ENCODE results near the gene BRICD5.

BRICD5 gene

GRCh38 chr16:2236337-2237101 is 25.9 kb upstream of the BRICD5 start, which contains the start of gene DNASE1L2:
TSS of gene DNASE1L2 (plus strand) at chr16:2236444. CDS start at chr16:2236817, 373 bp downstream.
- H3K27ac ChIP-seq, result peak within 1 kb of the TSS; percentile 24; the same call in 1 of the 2 replicates
- TF ChIP-seq CTCF (conservative IDR thresholded peaks at IDR 0.05), result no peak

DNA sequence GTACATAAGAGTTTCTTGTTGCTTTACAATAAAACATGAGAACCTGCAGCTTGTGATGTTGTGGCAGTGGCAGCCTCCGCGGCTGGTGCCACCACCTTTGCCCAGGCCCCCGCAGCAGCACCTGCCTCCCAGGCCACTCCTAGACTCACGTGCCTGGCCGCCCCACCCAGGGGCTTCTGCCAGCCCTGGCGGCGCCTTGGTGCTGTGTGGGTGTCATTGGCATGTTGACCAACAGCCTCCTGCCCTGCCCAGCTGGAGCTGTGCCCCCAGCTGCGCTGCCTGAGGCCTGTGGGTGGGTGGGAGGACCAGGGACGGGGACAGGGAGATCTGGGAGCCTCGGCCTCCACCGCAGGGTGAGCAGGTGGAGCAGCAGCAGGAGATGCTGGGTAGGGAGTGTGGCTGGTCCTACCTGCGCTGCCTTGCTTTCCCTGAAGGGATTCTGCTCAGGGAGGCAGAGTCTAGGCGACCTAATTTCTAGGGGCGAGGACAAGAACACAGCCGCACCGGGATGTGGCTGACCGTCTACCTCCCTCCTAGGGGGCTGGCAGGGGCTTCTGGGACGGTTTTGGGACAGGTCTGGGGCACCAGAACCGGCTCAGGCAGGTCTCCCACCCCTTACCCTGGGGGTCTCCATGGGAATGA is 25.2 kb upstream of the BRICD5 start:
- no peak overlapping the region for H3K27ac ChIP-seq
- no peak for TF ChIP-seq CTCF (conservative IDR thresholded peaks at IDR 0.05)

DNA sequence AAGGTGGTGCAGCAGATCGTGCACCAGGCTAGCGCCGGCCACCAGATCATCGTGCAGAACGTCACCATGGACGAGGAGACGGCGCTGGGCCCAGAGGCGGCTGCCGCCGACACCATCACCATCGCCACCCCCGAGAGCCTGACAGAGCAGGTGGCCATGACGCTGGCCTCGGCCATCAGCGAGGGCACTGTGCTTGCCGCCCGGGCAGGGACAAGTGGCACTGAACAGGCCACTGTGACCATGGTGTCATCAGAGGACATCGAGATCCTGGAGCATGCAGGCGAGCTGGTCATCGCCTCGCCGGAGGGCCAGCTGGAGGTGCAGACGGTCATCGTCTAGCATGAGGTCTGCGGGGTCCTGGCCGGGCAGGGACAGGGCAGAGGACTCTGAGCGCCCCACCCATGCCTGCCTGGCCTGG is 24.6 kb upstream of the BRICD5 start:
- no peak overlapping the region for H3K27ac ChIP-seq
- TF ChIP-seq CTCF (conservative IDR thresholded peaks at IDR 0.05), result no peak

DNA sequence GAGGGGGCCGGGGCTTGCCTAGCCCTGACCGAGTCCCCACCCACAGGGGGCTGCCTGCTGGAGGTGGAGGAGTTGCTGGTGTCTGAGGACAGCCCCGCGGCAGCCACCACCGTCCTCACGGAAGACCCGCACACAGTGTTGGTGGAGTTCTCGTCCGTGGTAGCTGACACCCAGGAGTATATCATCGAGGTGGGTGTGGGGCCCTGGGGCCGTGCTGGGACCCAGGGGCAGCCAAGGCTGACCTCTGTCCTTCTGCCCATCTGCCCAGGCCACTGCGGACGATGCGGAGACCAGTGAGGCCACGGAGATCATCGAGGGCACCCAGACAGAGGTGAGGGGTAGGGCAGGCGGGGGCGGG is 24.1 kb upstream of the BRICD5 start:
- no peak overlapping the region for H3K27ac ChIP-seq
- no peak for TF ChIP-seq CTCF (conservative IDR thresholded peaks at IDR 0.05)

DNA sequence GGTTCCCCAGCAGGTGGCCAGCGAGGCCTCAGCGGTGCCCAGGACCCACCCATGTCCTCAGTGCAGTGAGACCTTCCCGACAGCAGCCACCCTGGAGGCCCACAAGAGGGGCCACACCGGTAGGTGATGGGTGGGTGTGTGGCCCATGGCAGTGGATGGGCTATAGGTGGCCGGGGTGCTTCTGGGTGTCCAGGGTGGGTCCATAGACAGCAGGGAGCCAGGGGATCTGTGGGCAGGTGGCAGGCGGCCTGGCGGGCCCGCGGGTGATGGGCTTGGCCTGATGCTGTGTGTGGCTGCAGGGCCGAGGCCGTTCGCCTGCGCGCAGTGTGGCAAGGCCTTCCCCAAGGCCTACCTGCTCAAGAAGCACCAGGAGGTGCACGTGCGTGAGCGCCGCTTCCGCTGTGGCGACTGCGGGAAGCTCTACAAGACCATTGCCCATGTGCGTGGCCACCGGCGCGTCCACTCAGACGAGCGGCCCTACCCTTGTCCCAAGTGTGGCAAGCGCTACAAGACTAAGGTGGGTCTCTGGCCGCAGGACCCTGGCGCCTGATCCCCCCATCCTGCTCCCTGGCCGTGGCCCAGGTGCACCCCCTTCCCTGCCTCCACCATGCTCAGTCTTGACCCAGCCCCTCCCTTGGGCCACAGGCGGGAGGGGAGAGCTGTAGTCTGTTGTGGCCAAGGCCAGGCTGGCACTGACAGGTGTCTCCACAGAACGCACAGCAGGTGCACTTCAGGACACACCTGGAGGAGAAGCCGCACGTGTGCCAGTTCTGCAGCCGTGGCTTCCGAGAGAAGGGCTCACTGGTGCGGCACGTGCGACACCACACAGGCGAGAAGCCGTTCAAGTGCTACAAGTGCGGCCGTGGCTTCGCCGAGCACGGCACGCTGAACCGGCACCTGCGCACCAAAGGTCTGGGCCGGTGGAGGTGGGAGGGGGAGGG is 23.5 kb upstream of the BRICD5 start:
- H3K27ac ChIP-seq, result no peak overlapping the region
- no peak for TF ChIP-seq CTCF (conservative IDR thresholded peaks at IDR 0.05)

DNA sequence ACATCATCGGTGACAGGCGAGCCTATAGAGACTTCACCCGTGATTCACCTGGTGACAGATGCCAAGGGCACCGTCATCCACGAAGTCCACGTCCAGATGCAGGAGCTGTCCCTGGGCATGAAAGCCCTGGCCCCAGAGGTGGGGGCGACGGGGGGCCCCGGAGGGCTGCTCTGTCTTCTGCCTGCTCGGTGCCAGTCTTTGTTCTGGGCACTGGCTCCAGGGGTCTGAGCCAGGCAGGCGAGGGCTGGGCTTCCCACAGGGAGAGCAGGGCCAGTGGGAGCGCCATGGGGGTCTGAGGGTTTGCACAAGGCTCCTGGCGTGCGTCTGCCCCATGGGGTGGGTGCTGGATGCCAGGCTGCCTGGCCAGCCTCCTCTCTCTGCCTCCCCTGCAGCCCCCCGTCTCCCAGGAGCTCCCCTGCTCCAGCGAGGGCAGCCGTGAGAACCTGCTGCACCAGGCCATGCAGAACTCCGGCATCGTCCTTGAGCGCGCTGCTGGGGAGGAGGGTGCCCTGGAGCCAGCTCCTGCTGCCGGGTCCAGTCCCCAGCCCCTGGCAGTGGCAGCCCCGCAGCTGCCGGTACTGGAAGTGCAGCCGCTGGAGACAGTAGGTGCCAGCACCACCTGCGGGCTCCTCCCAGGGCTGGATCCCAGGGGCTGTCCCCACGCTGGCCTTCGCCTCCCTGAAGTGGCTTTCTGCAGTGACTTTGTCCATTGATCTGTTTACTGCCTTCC is 22.5 kb upstream of the BRICD5 start:
- H3K27ac ChIP-seq, result no peak overlapping the region
- no peak for TF ChIP-seq CTCF (conservative IDR thresholded peaks at IDR 0.05)
